RWPE1 (cell line): ENCODE data around the gene SLPI.

Experiments
- CTCF ChIA-PET: fragments of 350-600 bp; sonication (Branson Sonifier 250); formaldehyde crosslinking; extraction: SDS; loops from one replicate; lab custom pipeline; 2021; lab: Yijun Ruan, JAX
- POLR2A ChIA-PET: fragments of 400-600 bp; formaldehyde crosslinking; extraction: SDS; loops from one replicate; lab custom pipeline; 2020; ENCODE audit warnings: antibody characterized with exemption; ENCODE audit not compliant: low non-redundant PET; lab: Yijun Ruan, JAX
- DNase-seq: peaks from one replicate; pipeline ENCODE4 v3.0.0; 2012; ENCODE audit warnings: low spot score
- H3K27ac ChIP-seq: fragments of 450-650 bp; 2 replicates; pipeline ENCODE4 v1.5.1; 2017
- TF ChIP-seq, protein P1 (sequence below): fragments of 450-650 bp; conservative IDR thresholded peaks from 2 replicates; pipeline ENCODE4 v1.5.1; 2017; ENCODE audit warnings: low read depth, mild to moderate bottlenecking

Gene SLPI

DNA sequence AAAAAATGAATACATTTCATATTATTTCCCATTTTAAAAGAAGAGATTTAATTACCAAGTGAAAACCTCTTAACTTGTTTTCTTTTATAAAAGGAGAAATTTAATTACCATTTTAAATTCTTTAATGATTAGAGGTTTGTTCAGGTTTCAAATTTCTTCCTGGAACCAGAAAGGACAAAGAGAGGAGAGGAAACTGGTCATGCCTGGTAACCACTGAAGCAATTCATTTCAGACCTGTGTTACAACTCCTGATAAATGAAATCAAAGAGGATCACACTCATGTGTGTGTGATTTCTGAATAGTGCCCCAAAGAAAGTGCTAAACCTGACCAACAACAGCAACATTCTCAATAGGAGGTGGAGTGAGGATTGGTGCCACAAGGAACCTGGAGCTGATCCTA, 12.6 kb upstream of the SLPI start:
- ChIA-PET CTCF (no interaction called here), POLR2A (no interaction called here)
- no peak for DNase-seq
- no peak overlapping the region for H3K27ac ChIP-seq
- TF ChIP-seq, protein P1, sequence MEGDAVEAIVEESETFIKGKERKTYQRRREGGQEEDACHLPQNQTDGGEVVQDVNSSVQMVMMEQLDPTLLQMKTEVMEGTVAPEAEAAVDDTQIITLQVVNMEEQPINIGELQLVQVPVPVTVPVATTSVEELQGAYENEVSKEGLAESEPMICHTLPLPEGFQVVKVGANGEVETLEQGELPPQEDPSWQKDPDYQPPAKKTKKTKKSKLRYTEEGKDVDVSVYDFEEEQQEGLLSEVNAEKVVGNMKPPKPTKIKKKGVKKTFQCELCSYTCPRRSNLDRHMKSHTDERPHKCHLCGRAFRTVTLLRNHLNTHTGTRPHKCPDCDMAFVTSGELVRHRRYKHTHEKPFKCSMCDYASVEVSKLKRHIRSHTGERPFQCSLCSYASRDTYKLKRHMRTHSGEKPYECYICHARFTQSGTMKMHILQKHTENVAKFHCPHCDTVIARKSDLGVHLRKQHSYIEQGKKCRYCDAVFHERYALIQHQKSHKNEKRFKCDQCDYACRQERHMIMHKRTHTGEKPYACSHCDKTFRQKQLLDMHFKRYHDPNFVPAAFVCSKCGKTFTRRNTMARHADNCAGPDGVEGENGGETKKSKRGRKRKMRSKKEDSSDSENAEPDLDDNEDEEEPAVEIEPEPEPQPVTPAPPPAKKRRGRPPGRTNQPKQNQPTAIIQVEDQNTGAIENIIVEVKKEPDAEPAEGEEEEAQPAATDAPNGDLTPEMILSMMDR = no peak

DNA sequence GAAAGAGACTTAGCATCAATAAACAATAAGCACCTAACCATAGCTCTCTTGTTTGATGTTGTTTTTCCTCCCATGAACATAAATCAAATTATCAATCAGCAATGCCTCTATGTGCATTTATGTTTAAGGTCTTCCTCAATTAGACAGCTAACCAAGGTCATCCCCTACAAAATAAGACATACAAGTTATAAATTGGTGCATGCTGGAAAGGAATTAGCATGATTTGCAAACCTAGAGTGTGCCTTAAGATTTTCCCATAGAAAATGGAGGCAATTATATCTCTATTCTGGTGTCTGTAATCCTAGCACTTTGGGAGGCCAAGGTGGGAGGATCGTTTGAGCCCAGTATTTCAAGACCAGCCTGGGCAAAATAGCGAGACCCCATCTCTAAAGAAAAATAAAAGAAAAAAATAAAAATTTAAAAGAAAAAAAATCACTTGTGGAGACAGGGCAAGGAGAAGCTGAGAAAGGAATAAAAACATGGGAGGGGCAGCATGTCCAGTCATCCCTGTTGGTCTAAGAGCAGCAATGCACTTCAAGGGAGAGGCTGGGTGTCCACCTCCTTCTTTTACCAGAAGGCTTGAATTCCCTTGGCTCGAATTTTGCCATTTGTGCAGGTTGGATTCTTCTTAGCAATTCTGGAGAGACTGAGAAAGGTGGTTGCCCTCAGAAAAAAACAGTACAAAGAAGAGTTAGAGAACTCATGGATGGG, 9.3 kb upstream of the SLPI start:
- DNase-seq = no peak
- CTCF ChIA-PET = interaction anchor here (0.7 to 1.0 kb wide), 2 partner anchors 9 to 17 kb away, joined by 4 to 5 read pairs; no protein-coding TSS in a partner anchor
- no peak overlapping the region for H3K27ac ChIP-seq
- POLR2A ChIA-PET = no interaction called here
- TF ChIP-seq, protein P1 = no peak

DNA sequence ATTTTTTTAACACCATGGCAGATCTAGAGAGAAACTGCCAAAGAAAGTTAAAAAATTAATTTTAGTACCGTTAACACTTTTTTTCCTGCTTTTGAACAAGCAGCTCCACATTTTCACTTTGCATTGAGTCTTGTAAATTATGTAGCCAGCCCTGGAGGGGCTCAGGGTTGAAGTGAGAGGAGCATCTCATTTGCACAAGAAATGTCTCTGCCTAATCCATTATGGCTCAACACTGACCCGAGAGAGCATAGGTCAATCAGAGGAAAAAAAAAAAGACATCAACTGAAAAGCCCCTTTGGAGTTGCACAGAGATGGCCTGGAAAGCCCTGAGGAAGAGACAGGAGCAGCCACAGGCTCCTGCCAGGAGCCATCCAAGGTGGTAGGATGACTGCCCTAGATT, 4.3 kb upstream of the SLPI start:
- TF ChIP-seq, protein P1 = no peak

DNA sequence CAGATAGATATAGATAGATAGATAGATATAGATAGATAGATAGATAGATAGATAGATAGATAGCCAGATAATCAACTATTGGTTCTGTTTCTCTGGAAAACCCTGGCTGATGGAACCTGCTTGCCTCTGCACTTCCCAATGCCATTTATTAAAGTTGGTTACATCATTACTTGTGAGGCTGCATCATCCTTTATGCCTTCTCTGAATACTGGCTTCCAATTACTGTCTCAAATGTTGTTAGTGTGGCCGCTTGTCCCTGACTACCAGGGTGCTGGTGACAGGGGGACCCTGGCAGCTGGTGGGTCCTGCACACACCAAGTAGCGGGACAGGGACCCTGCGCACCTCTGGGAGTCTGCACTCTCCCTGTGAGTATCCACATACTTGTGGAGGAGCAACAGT, 3.9 kb upstream of the SLPI start:
- no peak for DNase-seq
- TF ChIP-seq, protein P1 = no peak
- ChIA-PET CTCF (interaction anchor here (1.0 kb wide), 1 partner anchor 35 kb away, joined by 3 read pairs; no protein-coding TSS in a partner anchor), POLR2A (no interaction called here)
- no peak overlapping the region for H3K27ac ChIP-seq

More for the DNA sequence above, 4.3 kb upstream of the SLPI start:
- ChIA-PET CTCF (interaction anchor here (0.6 to 1.0 kb wide), 2 partner anchors 35 to 80 kb away, joined by 3 read pairs; no protein-coding TSS in a partner anchor), POLR2A (interaction anchor here (0.6 kb wide), 1 partner anchor 17 kb away, joined by 3 read pairs; no protein-coding TSS in a partner anchor)
- DNase-seq = no peak
- no peak overlapping the region for H3K27ac ChIP-seq

DNA sequence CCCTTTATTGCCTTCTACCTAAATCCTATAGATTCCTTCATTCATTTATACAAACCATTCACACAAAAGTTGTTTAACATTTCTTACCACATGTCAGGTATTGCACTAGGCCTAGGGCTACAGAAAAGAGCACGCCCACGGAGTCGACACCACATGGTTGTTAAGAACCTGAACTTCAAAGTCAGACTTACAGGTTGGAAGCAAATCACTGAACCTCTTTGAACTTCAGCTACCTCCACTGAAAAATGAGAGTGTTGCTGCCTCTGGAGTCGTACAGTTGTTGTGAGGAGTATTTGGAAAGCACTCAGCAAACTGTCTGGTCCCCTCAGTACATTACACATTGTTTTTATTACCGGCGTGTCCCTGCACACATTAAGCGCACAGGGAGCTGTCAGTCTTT, 3.3 kb upstream of the SLPI start:
- no peak for DNase-seq
- ChIA-PET POLR2A (no interaction called here), CTCF (interaction anchor here (1.0 to 2.0 kb wide), 2 partner anchors 33 to 36 kb away, joined by 3 to 10 read pairs; no protein-coding TSS in a partner anchor)
- TF ChIP-seq, protein P1 = no peak
- no peak overlapping the region for H3K27ac ChIP-seq

DNA sequence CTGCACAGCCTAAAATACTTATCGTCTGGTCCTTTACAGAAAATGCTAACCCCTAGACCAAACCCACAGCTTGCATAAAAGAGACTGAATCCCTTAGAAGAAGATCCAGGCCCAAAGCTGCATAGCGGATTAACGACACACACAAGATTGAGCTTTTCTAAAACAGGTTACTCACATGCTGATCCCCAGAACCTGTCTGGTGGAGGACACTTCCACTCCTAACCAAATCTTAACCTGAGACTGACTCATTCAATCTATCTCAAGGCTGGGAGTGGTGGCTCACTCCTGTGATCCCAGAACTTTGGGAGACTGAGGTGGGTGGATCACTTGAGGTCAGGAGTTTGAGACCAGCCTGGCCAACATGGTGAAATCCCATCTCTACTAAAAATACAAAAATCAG, 2.8 kb upstream of the SLPI start:
- H3K27ac ChIP-seq = no peak overlapping the region
- ChIA-PET CTCF (interaction anchor here (0.6 to 2.0 kb wide), 4 partner anchors 11 to 54 kb away, joined by 3 to 10 read pairs (median 4); no protein-coding TSS in a partner anchor), POLR2A (no interaction called here)
- TF ChIP-seq, protein P1 = no peak
- DNase-seq = no peak
